OCI-LY3 (cell line): ENCODE measurements around the gene TULP4.

Experiments
- EZH2phosphoT487 ChIP-seq: fragments of 200-600 bp; shearing (Covaris generic); IDR thresholded peaks from 2 replicates; pipeline ENCODE4 v1.6.1; 2018; ENCODE audit warnings: antibody characterized with exemption, mixed run types, low read depth
- TF ChIP-seq, protein P1 (sequence below): fragments of 200-600, 300-600 bp; sonication (generic); IDR thresholded peaks from 2 replicates; pipeline ENCODE4 v1.5.1; 2014; ENCODE audit warnings: antibody characterized with exemption, low read length, low read depth

- TF ChIP-seq, protein P1, sequence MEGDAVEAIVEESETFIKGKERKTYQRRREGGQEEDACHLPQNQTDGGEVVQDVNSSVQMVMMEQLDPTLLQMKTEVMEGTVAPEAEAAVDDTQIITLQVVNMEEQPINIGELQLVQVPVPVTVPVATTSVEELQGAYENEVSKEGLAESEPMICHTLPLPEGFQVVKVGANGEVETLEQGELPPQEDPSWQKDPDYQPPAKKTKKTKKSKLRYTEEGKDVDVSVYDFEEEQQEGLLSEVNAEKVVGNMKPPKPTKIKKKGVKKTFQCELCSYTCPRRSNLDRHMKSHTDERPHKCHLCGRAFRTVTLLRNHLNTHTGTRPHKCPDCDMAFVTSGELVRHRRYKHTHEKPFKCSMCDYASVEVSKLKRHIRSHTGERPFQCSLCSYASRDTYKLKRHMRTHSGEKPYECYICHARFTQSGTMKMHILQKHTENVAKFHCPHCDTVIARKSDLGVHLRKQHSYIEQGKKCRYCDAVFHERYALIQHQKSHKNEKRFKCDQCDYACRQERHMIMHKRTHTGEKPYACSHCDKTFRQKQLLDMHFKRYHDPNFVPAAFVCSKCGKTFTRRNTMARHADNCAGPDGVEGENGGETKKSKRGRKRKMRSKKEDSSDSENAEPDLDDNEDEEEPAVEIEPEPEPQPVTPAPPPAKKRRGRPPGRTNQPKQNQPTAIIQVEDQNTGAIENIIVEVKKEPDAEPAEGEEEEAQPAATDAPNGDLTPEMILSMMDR: no peak
- TF ChIP-seq EZH2phosphoT487: no peak
Measured at GRCh38 chr6:158431036-158431435, 118.8 kb downstream of the TULP4 start.
